GM12801 (cell line): ENCODE results near the gene ZFP3.

Experiments used
- CTCF ChIP-seq: IDR thresholded peaks from one replicate; pipeline ENCODE4 v1.5.1; 2011; ENCODE audit warnings: control low read depth; ENCODE audit not compliant: insufficient read length; ENCODE audit errors: extremely low read depth

The ZFP3 gene

GRCh38 chr17:5042157-5043022 lies 35.9 kb upstream of the ZFP3 start:
- no peak for TF ChIP-seq CTCF

DNA sequence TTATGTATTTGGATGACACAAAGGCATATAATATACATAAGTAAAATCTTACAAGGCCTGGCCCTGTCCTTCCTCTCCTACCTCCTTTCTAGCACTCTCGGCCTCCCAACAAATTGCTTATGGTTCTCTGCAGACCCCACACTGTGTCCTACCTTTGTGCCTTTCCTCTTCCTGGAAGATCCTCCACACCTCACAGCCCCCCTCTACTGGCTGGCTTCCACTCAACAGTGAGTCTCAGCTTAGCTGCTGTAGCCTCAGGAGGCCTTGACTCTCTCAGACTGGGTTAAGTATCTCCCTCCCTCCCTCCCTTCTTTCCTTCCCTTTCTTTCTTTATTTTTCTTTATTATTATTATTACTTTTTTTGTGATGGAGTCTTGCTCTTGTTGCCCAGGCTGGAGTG lies 34.7 kb upstream of the ZFP3 start:
- no peak for TF ChIP-seq CTCF

DNA sequence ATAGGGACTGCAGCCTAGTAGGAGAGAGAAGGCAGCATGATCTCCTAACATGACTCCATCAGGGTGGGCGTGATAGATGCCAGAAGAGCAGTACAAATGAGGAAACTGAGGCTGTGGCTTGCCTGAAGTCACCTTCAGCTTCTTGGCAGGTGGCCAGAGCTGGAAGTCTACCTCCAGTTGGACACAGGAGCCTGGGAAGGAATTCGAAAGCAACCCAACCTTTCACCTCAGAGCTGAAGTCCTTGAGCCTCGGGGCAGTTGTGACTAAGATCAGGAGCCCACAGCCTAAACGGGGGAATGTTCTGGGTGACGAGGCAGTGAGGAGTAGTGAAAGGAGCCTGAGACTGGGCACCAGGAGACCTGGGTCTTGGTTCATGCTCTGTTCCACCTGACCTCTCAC lies 33.6 kb upstream of the ZFP3 start:
- TF ChIP-seq CTCF = no peak

- no peak for TF ChIP-seq CTCF
These were observed 32.8 kb upstream of the ZFP3 start for GRCh38 chr17:5045496-5045895.

DNA sequence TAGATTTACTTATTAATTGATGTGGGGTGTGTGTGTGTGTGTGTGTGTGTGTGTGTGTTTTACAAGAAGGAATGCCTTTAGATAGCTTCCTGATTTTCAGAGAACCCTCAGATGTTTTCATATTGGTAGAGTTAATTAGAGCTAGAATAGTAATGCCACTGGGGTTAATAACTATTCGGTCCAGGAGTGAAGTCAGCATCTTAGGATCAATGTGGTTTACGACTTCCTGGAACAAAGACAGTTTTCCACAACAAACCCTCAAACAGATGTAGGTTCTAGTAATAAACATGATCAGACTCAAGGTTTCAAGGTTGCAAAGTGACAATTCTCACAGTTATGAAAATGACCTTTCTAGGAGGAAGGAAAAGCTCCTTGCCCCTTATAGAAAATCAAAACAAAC lies 30.8 kb upstream of the ZFP3 start:
- TF ChIP-seq CTCF = no peak

GRCh38 chr17:5049314-5049841 lies 28.9 kb upstream of the ZFP3 start:
- no peak for TF ChIP-seq CTCF

DNA sequence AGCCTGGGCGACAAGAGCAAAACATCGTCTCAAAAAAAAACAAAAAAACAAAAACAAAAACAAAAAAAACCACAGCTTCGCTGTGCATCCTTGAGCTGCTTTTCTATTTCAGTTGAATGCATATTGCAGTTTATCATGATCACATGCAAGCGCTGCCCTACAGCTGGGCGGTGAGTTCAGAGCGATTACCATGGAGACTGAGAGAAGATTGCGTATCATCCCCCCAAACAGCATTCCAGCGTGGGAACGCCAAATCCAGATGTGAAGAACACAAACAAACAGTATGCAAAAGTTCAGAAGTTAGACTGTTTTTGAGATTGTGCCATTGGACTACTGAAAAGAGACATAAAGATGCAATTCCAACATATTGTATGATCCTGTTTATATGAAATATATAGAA lies 28.0 kb upstream of the ZFP3 start:
- no peak for TF ChIP-seq CTCF
